Naive thymus-derived CD4-positive, alpha-beta T cell (primary cell): ENCODE results near the gene RIMS1. TPM values are rescaled to one million over a fixed set of nuclear protein-coding genes. Genes with fewer than 3 reads are reported as not detected.

ENCODE experiments used
- ATAC-seq: fragments of 150-1000 bp; cut with Tn5 transposase; 2 replicates; pipeline ENCODE4 v1.10.0; 2021; ENCODE audit warnings: mild to moderate bottlenecking, moderate library complexity
- CTCF ChIA-PET: fragments of 350-600 bp; sonication (Branson Sonifier 250); formaldehyde crosslinking; loops from one replicate; lab custom pipeline; 2021; ENCODE audit warnings: antibody characterized with exemption; lab: Charles Lee
- POLR2A ChIA-PET: fragments of 350-600 bp; sonication (Branson Sonifier 250); formaldehyde crosslinking; loops from one replicate; lab custom pipeline; 2021; ENCODE audit warnings: antibody characterized with exemption, inconsistent platforms; lab: Charles Lee
- DNase-seq, 9 donors: peaks; one replicate each; pipeline versions ENCODE4 v3.0.0 to v3.0.0-alpha.2; 2020 to 2022; ENCODE audit warnings: mixed read lengths in 1 of 9
- H3K27ac ChIP-seq: one replicate; pipeline ENCODE4 v1.7.0; 2013; ENCODE audit warnings: mild to moderate bottlenecking, low read depth, low read length, moderate library complexity
- H3K27me3 ChIP-seq, 2 donors: one replicate each; pipeline ENCODE4 v1.7.0; 2013; ENCODE audit warnings: low read length in 2 of 2, mild to moderate bottlenecking in 2 of 2, moderate library complexity in 2 of 2; ENCODE audit not compliant: control insufficient read depth in 2 of 2, insufficient read depth in 2 of 2
- H3K36me3 ChIP-seq, 3 experiments: 1 replicate in 2 of 3; 2 replicates in 1 of 3; pipeline ENCODE4 v1.7.0; 2013; ENCODE audit warnings: low read length in 3 of 3, mild to moderate bottlenecking in 3 of 3, moderate library complexity in 1 of 3; ENCODE audit not compliant: insufficient read depth in 3 of 3, control insufficient read depth in 2 of 3
- H3K4me1 ChIP-seq, 2 donors: one replicate each; pipeline ENCODE4 v1.7.0; 2013; ENCODE audit warnings: low read length in 2 of 2, mild to moderate bottlenecking in 2 of 2, moderate library complexity in 1 of 2; ENCODE audit not compliant: control insufficient read depth in 2 of 2, insufficient read depth in 2 of 2
- H3K4me3 ChIP-seq: 2 replicates; pipeline ENCODE4 v1.7.0; 2013; ENCODE audit warnings: mild to moderate bottlenecking, low read length
- H3K9me3 ChIP-seq, 3 experiments: 1 replicate in 2 of 3; 2 replicates in 1 of 3; pipeline ENCODE4 v1.7.0; 2013; ENCODE audit warnings: low read length in 3 of 3; ENCODE audit not compliant: control insufficient read depth in 2 of 3
- H3K27ac Mint-ChIP-seq, 9 donors: one replicate each; pipeline ENCODE4 v1.8.0; 2020 to 2022; ENCODE audit warnings: mixed read lengths in 9 of 9, mild to moderate bottlenecking in 8 of 9, moderate library complexity in 5 of 9, inconsistent platforms in 2 of 9
- H3K27me3 Mint-ChIP-seq, 5 donors: one replicate each; pipeline ENCODE4 v1.8.0; 2021 to 2022; ENCODE audit warnings: mixed read lengths in 5 of 5, mild to moderate bottlenecking in 1 of 5
- H3K36me3 Mint-ChIP-seq, 5 donors: one replicate each; pipeline ENCODE4 v1.8.0; 2020 to 2022; ENCODE audit warnings: mixed read lengths in 5 of 5, mild to moderate bottlenecking in 3 of 5, inconsistent platforms in 1 of 5
- H3K4me1 Mint-ChIP-seq, 7 donors: one replicate each; pipeline ENCODE4 v1.8.0; 2020 to 2022; ENCODE audit warnings: mixed read lengths in 7 of 7, mild to moderate bottlenecking in 3 of 7, inconsistent platforms in 1 of 7
- H3K4me3 Mint-ChIP-seq, 10 donors: one replicate each; pipeline ENCODE4 v1.8.0; 2020 to 2022; ENCODE audit warnings: mild to moderate bottlenecking in 10 of 10, mixed read lengths in 10 of 10, moderate library complexity in 6 of 10, inconsistent platforms in 2 of 10
- H3K9me3 Mint-ChIP-seq, 11 donors: one replicate each; pipeline ENCODE4 v1.8.0; 2020 to 2022; ENCODE audit warnings: mixed read lengths in 11 of 11, mild to moderate bottlenecking in 4 of 11, inconsistent platforms in 1 of 11, moderate library complexity in 1 of 11
- intact Hi-C, 2 donors: fragments of 100-400 bp; cut with micrococcal nuclease; formaldehyde crosslinking; loops; one replicate each; pipeline ENCODE4 v1.15.1; 2023
- polyA plus RNA-seq, 2 donors: library from polyadenylated mRNA; unstranded; fragments of 300-500 nt; fragmentation: Illumina TruSeq; gene quantifications; one replicate each; pipeline ENCODE4 v1.2.3, GENCODE V29; 2021
- total RNA-seq, 6 experiments: library from RNA in 5 of 6; stranded (reverse) in 5 of 6; gene quantifications; 1 replicate in 5 of 6; 2 replicates in 1 of 6; pipeline ENCODE4 v1.2.3 and lab custom pipeline; 2021 to 2026

The RIMS1 gene
- total and polyA plus RNA-seq, 7 experiments from 2014 or later, result not detected

GRCh38 chr6:72081871-72082270 lies 195.5 kb downstream of the RIMS1 start:
- POLR2A ChIA-PET, result no interaction called here
- Histone ChIP-seq H3K9me3 (no peaks in the 10 kb centered on the region), H3K4me1 (no peaks in the 10 kb centered on the region), H3K27me3 (no peaks in the 10 kb centered on the region), H3K36me3 (no peaks in the 10 kb centered on the region), H3K4me3 (no peak overlapping the region), H3K27ac (no peak overlapping the region)
- CTCF ChIA-PET, result no interaction called here
- H3K27ac Mint-ChIP-seq, result no peak overlapping the region
- H3K27me3 Mint-ChIP-seq, result no peaks in the 10 kb centered on the region
- H3K9me3 Mint-ChIP-seq, result peaks cover 0 to 5% (median 0%) of the 10 kb centered on the region in 11 donors
- no peak for ATAC-seq
- intact Hi-C loops, result loop anchor here in 1 of 2 donors (10.0 kb wide), 3 partner anchors 547 to 1243 kb away; no protein-coding TSS in a partner anchor
- DNase-seq, result no peak
- no peak overlapping the region for H3K4me3 Mint-ChIP-seq
- H3K36me3 Mint-ChIP-seq, result no peaks in the 10 kb centered on the region
- no peaks in the 10 kb centered on the region for H3K4me1 Mint-ChIP-seq

DNA sequence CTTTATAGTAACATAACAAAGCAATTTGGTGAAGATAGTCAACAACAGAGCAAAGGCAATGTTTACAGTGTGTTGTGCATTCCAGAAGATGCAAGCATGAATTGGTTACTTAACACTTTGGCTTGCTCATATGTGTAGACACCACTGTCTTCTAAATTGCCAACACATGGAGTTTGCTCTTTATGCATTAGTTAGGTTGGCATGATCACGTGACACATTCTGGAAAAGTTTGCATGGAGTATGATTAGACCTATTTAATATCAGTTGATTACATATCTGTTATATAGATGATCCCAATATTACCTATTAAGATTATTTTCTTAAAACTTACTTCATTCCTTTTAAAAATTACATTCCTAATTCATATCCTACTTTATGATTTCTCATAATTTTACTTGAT lies 197.6 kb downstream of the RIMS1 start:
- H3K9me3 ChIP-seq, result no peaks in the 10 kb centered on the region
- ChIA-PET POLR2A (no interaction called here), CTCF (no interaction called here)
- intact Hi-C loops, result loop anchor here (2.0 to 10.0 kb wide), 4 partner anchors 549 to 1241 kb away; no protein-coding TSS in a partner anchor
- Mint-ChIP-seq H3K4me1 (no peaks in the 10 kb centered on the region), H3K9me3 (peaks cover 0 to 3% (median 0%) of the 10 kb centered on the region in 11 donors), H3K27ac (no peak overlapping the region), H3K27me3 (no peaks in the 10 kb centered on the region), H3K36me3 (no peaks in the 10 kb centered on the region), H3K4me3 (no peak overlapping the region)
- no peaks in the 10 kb centered on the region for H3K4me1 ChIP-seq
- no peak overlapping the region for H3K4me3 ChIP-seq
- no peak for DNase-seq
- no peaks in the 10 kb centered on the region for H3K36me3 ChIP-seq
- no peak overlapping the region for H3K27ac ChIP-seq
- H3K27me3 ChIP-seq, result no peaks in the 10 kb centered on the region
- no peak for ATAC-seq

- ChIA-PET POLR2A (no interaction called here), CTCF (no interaction called here)
- DNase-seq (no peak), ATAC-seq (no peak)
- Mint-ChIP-seq H3K27me3 (no peaks in the 10 kb centered on the region), H3K9me3 (peaks cover 0 to 3% (median 0%) of the 10 kb centered on the region in 11 donors), H3K4me1 (no peaks in the 10 kb centered on the region), H3K4me3 (no peak overlapping the region), H3K27ac (no peak overlapping the region), H3K36me3 (no peaks in the 10 kb centered on the region)
- Histone ChIP-seq H3K27me3 (no peaks in the 10 kb centered on the region), H3K36me3 (no peaks in the 10 kb centered on the region), H3K27ac (no peak overlapping the region), H3K9me3 (no peaks in the 10 kb centered on the region), H3K4me1 (no peaks in the 10 kb centered on the region), H3K4me3 (no peak overlapping the region)
- intact Hi-C loops, result loop anchor here (1.0 to 10.0 kb wide), 5 partner anchors 550 to 1240 kb away; no protein-coding TSS in a partner anchor
Observed at GRCh38 chr6:72084992-72085569, 198.7 kb downstream of the RIMS1 start.

DNA sequence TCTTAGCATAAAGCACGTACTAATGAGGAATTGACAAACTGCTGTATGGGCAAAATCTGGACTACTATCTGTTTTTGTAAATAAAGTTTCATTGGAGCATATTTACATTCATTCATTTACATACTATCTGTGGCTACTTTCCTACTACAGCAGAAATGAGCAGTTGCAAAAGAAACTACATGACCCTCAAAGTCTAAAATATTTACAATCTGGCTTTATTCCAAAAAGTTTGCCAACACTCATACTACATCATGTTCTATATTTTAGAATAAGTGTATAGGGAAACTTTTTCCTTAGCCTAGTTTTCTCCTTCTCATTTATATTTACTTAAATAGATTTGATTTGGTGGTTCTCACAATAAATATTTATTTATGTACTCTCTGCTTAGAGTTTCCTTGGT lies 208.2 kb downstream of the RIMS1 start:
- Mint-ChIP-seq H3K4me3 (no peak overlapping the region), H3K27ac (no peak overlapping the region), H3K36me3 (no peaks in the 10 kb centered on the region), H3K9me3 (peaks cover 0 to 2% (median 0%) of the 10 kb centered on the region in 11 donors), H3K27me3 (no peaks in the 10 kb centered on the region), H3K4me1 (no peaks in the 10 kb centered on the region)
- intact Hi-C loops, result no loop called here
- no peak overlapping the region for H3K4me3 ChIP-seq
- H3K4me1 ChIP-seq, result no peaks in the 10 kb centered on the region
- ChIA-PET CTCF (no interaction called here), POLR2A (no interaction called here)
- no peak for ATAC-seq
- H3K36me3 ChIP-seq, result no peaks in the 10 kb centered on the region
- no peak for DNase-seq
- H3K27me3 ChIP-seq, result no peaks in the 10 kb centered on the region
- H3K9me3 ChIP-seq, result no peaks in the 10 kb centered on the region
- H3K27ac ChIP-seq, result no peak overlapping the region

DNA sequence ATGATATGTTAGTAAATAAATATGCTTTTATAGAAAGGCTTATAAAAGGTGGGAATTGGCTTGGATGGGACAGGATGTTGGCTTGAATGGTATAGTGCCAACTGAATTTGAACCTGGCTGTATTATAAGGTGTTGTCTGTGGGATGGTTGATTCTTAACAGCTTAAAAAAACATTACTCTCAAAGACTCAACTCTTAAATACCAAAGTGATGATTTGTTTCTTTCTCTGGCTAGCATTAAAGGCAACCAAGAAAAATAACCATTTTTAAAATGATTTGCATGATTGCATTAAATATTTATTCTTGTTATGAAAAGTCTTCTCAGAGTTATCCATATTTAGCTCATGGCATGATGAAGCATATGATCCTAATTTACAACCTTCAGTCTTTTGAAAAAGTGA lies 216.2 kb downstream of the RIMS1 start:
- Histone ChIP-seq H3K9me3 (no peaks in the 10 kb centered on the region), H3K27ac (no peak overlapping the region), H3K27me3 (no peaks in the 10 kb centered on the region), H3K4me3 (no peak overlapping the region), H3K36me3 (no peaks in the 10 kb centered on the region), H3K4me1 (no peaks in the 10 kb centered on the region)
- no peak overlapping the region for H3K4me3 Mint-ChIP-seq
- intact Hi-C loops, result no loop called here
- H3K36me3 Mint-ChIP-seq, result no peaks in the 10 kb centered on the region
- no peaks in the 10 kb centered on the region for H3K27me3 Mint-ChIP-seq
- H3K4me1 Mint-ChIP-seq, result no peaks in the 10 kb centered on the region
- ChIA-PET CTCF (no interaction called here), POLR2A (no interaction called here)
- H3K9me3 Mint-ChIP-seq, result no peaks in the 10 kb centered on the region
- H3K27ac Mint-ChIP-seq, result no peak overlapping the region
- ATAC-seq, result no peak
- no peak for DNase-seq

GRCh38 chr6:72111611-72112010 lies 225.3 kb downstream of the RIMS1 start:
- ATAC-seq, result no peak
- Histone ChIP-seq H3K4me3 (no peak overlapping the region), H3K27ac (no peak overlapping the region), H3K4me1 (no peaks in the 10 kb centered on the region), H3K9me3 (no peaks in the 10 kb centered on the region), H3K27me3 (no peaks in the 10 kb centered on the region), H3K36me3 (no peaks in the 10 kb centered on the region)
- ChIA-PET CTCF (no interaction called here), POLR2A (no interaction called here)
- Mint-ChIP-seq H3K27me3 (no peaks in the 10 kb centered on the region), H3K9me3 (peaks cover 0 to 6% (median 2%) of the 10 kb centered on the region in 11 donors), H3K36me3 (no peaks in the 10 kb centered on the region), H3K4me3 (no peak overlapping the region), H3K4me1 (no peaks in the 10 kb centered on the region), H3K27ac (no peak overlapping the region)
- intact Hi-C loops, result no loop called here
- no peak for DNase-seq

- Histone ChIP-seq H3K27me3 (no peaks in the 10 kb centered on the region), H3K27ac (no peak overlapping the region), H3K36me3 (no peaks in the 10 kb centered on the region), H3K9me3 (no peaks in the 10 kb centered on the region), H3K4me3 (no peak overlapping the region), H3K4me1 (no peaks in the 10 kb centered on the region)
- no peak overlapping the region for H3K27ac Mint-ChIP-seq
- ChIA-PET POLR2A (no interaction called here), CTCF (no interaction called here)
- ATAC-seq (no peak), DNase-seq (no peak)
- no peaks in the 10 kb centered on the region for H3K27me3 Mint-ChIP-seq
- no peaks in the 10 kb centered on the region for H3K36me3 Mint-ChIP-seq
- H3K4me3 Mint-ChIP-seq, result no peak overlapping the region
- H3K9me3 Mint-ChIP-seq, result peaks cover 0 to 2% (median 0%) of the 10 kb centered on the region in 11 donors
- intact Hi-C loops, result no loop called here
- H3K4me1 Mint-ChIP-seq, result no peaks in the 10 kb centered on the region
Observed at GRCh38 chr6:72130327-72130726, 244.0 kb downstream of the RIMS1 start.
